PC-9 (cell line): Measurements from ENCODE around the gene CEP112.

Experiments
- CTCF ChIP-seq: fragments of 200-600 bp; sonication (generic); conservative IDR thresholded peaks from 2 replicates; pipeline ENCODE4 v1.6.1; 2017; ENCODE audit warnings: mixed run types, antibody characterized with exemption, mild to moderate bottlenecking, moderate library complexity
- EZH2 ChIP-seq: fragments of 200-600 bp; sonication (generic); IDR thresholded peaks from 2 replicates; pipeline ENCODE4 v1.8.0; 2017; ENCODE audit warnings: antibody characterized with exemption, low read depth

- TF ChIP-seq CTCF, result peak; percentile 87
- no peak for TF ChIP-seq EZH2
Observed at GRCh38 chr17:66165537-66166123, 26.3 kb downstream of the CEP112 start.
